ENCODE results near the gene SLC25A21.
"Not testable (repeated sequence)": the region's sequence is repeated elsewhere in the genome, so short reads cannot be mapped to it uniquely, and the experiment has no call there.

Gene SLC25A21

DNA sequence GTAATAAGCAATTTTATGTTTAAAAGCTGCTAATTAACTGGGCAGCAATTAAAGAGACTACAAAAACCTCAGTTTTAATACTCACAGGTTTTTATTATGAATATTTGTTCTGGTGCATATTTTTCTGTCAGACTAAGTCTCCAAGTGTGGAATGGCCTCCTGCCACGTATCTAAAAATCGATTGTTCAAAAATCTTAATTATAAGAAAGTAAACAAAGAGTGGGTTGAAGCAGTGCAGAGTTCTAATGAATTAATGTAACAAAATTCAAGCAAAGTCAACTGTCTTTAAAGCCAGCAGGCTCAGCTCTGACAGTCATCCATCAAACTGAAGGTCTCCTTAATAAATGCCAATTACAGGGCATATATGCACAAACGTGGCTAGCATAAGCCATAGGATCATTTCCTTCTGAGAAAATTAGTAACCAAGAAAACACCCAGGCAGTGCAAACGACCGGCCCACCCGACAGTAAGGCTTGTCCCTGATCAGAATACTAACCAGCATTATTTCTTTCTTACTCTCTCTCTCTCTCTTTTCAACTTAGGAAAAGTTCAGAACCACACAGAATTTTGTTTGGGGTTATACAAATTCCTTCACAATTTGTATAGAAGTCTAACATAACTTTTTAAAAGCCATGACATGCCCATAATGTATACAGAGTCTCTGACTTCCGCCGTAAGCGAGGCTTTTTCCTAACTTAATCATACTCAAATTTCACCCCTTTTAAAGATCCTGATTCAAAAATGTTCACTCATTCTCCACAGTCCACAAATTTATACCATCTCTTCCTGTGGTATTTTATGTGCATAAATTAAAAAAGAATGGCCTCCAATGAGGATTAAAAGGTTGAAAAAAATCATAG, 83.8 kb downstream of the SLC25A21 start:
- DNase-seq, result no peak

DNA sequence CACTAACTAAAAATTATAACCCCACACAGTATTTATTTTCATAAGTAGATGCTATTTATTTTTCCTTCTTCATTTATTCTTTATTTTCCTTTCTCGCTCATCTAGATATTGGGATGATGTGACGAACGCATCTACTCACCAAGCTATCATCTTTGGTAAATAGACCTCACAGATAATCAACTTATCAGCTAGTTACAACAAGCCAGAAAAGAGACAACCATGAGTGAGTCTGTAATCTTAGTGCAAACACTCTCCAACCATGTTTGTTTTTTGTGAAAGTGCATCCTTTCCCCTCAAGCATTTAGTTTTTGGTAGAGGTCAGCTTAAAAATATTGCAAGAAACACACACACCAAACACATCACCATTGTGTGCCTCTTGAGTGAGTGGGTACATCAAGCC, 84.9 kb downstream of the SLC25A21 start:
- DNase-seq, result no peak

DNA sequence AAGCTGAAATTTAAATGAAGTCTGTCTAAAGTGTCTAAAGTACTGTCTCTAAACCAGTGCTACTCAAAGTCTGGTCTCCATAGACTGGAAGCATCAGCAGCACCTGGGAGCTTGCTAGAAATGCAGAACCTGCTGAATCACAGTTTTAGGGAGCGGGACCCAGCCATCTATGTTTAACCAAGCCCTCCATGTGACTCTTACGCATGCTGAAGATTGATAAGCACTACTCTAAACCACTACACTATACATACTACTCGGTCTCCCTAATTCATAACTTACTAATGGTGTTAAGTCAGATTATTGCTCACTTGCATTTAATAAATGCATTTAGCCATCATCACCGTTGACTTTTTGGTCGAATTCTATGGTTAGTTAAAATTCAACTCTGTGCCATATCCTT, 88.8 kb downstream of the SLC25A21 start:
- DNase-seq, result no peak

DNA sequence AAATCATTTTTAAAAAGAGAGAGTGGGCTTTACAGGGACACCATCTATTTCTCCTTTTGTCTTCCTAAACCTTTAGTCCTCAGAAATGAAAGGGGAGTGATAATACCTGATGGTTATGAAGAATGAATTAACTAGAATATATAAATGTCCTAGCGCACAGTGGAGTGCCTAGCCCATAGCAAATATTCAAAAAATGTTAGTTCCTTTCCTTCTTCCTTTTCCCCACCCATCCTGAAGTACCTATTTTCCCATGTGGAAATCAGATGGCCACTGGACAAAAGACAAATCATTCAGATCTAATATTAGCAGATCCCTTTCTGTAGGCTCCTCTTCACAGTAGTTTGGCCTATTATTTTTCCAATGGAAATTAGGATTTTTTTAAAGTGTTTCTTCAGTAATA, 90.0 kb downstream of the SLC25A21 start:
- DNase-seq, result no peak

DNA sequence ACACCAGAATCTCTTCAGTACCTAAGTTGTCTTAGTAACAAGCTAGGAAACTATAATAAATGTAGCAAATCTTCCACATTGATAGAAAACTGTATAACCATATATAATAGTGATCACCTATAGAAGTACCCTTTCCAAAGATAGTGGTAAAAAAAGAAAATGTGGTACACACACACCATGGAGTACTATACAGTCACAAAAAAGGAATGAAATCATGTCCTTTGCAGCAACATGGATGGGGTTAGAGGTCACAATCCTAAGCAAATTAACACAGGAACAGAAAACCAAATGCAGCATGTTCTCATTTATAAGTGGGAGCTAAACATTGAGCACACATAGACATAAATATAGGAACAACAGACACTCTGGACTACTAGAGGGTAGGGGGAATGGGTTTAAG, 90.5 kb downstream of the SLC25A21 start:
- DNase-seq, result no peak

DNA sequence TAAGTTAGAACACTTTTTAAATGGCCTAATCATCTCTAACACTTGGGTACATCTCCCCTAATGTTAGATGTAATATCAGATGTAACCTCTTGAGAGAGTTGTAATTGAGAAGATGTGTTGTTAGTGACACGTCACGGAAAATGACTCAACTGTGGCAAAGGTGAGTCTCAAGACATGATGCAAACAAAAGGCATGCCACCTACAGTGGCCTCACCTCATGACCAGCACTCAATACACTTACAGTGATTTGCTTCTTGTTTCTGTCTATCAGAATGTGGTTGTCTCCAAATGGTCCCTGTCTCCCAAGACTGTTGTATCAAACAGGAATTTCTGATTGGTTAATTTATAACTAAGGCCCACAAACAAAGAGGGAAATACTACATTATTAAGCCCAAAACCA, 91.2 kb downstream of the SLC25A21 start:
- DNase-seq, result no peak

DNA sequence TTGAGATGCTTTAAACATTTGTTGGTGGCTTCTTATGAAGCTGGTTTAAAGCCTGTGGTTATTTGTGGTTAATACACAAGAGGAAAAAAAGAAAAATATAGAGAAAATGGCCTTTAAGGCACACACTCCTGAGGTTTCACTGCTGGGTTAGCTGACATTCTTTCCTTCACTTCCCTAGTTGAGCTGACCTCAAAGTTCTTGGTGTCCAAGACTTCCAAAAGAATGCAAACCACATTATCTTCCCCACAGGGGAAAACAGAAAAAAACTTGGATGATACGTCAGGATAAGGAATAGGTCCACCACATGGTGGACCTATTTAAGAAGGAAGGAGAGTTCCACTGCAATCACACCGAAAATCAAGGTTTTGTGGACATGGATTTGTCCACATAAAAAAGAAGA, 94.3 kb downstream of the SLC25A21 start:
- DNase-seq, result no peak

DNA sequence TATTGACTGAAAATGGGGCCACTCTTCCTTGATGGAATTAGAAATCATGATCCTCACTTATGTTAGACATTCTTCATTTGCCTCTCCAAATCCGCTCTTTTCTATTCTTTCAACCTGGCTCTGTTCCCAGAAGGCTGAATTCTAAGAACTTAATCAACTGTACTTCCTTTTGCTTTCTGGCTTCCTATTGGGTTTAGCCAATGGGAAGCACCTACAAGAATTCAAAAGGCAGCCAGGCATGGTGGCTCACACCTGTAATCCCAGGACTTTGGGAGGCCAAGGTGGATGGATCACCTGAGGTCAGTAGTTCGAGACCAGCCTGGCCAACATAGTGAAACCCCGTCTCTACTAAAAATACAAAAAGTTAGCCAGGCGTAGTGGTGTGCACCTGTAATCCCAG, 98.1 kb downstream of the SLC25A21 start:
- DNase-seq, result not testable (repeated sequence)

DNA sequence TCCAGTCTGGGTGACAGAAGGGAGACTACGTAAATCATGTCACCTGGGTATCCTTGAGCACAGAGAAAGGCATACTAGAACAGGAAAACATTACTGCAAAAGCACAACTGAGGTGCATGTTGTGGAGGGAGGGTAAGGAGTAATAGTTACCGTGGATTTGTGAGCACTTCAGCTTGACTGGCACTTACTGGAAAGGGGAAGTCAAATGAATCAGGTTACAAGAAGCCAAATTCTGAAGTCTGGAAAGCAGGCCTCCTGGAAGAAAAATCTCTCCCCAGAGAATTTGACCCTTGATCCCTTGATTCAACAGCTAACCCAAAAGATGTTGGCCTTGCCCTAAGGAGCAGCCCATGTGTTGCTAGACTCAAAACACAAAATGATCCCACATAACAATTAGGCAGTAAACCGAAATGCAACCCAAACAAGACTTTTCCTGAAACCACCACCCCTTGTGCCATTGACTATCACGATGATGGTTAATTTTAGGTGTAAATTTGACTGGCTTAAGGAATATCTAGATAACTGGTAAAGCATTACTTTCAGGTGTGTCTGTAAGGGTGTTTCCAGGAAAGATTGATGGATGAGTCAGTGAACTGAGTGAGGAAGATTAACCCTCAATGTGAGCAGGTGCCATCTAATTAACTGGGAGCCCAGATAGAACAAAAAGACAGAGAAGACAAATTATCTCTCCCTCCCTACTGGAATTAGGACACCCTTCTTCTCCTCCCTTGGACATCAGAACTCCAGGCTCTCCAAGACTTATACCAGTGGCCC, 108.8 kb downstream of the SLC25A21 start:
- no peak for DNase-seq

DNA sequence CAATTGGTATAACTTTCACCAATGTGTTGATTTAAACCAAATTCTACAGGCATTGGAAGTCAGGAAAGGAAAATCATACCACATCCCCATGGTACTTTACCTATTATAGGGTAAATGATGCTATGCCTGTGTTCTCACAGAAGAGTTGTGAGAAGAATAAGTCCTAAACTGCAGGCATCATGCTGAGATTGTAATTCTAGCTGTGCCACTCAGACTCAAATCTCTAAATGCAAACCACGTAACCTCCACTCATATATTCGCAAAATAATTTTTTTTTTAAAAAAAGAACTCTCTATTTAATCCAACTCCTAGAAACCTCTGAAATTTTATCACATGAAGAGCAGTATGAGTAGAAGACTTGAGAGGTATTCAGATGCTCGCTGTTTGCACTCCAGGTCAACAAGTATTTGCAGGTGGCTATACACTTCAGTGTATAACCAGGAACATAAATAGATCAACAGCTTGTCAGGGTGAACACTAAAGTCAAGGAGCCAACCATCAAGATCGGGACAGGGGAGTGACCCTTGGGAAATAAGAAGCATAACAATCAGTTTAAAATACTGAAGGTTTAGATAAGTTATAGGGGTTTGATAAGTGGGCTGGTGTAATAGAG, 110.1 kb downstream of the SLC25A21 start:
- DNase-seq, result no peak

DNA sequence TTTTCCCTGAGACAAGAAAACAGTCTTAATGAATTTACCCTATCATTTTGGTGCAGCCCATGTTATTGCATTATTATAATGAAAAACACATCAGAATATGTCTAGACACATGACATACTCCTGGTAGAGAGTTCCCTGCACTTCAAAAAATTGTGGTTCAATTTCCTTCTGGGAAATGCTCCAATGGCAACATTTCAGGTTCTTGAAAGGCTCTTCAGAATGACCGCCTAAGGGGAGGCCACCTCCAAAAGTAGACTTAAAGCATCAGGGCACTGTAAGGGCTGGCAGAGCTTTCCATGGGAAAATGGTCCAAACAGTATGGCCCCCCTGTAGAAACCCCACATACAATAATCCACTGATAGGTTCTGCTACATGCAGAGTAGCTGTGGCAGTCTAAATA, 110.7 kb downstream of the SLC25A21 start:
- DNase-seq, result no peak

DNA sequence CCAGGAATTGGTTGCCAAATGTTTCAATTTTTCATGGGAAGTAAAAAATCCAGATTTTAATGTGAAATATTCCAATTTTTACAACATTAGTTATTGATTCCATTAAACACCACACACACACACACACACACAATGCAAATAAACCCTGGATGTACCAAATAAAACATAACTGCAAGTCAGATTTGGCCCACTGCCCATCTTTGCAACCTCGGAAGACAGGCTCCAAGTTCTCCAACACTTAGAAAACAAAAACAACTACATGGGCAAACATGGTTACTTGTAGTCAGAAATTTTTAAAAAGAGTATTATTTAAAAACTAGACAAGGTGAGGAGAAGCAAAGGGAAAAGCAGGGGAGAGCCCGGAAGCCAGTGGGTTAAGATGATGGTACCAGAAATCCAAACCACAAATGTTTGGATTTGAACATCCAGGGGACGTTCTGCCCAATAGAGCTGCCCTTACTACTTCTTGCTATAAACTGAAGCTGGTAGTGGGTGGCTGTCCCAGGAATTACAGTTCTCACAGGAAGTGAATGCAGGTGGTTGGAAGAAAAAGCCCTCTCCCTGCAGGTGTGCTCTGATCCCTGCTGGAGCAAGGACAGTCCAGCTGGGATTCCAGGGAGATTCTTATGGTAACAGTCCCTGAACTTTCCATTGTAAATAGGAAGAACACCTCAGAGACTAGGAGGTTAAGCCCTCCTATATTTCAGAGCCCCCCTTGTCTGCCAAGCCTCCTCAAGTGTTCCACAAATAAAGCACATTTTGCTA, 111.7 kb downstream of the SLC25A21 start:
- no peak for DNase-seq

DNA sequence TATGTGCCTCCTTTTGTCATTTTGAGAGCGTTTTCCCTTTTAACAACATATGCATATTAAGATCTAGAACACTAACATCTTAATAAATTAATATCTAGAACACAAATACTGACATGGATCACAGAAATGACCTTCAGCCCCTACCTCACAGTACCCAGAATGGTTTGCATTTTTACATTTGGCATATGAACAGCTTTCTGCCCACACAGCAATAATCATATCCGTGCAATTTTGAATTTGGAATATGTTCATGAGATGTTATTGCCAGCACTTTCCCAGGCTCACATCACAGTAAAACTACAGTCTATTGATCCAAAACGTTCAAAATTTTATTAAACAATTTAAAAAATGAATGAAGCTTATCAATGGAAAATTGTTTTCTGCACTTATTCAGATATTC, 114.6 kb downstream of the SLC25A21 start:
- no peak for DNase-seq

DNA sequence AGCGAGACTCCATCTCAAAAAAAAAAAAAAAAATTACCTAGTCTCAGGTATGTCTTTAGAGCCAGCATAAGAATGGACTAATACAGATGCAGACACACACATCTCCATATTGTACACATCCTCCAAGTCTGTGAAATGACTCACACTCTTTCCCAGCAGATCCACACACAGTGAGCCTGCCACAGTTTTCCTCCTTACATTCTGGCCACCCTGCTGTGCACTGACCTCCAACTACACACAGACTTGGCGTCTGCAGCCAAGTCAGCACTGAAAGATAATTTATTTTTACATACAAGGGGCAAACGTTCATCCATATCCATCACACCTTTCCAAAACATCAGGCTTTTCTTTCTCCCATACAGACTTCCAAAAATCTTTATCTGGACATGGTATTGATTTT, 115.9 kb downstream of the SLC25A21 start:
- no peak for DNase-seq

DNA sequence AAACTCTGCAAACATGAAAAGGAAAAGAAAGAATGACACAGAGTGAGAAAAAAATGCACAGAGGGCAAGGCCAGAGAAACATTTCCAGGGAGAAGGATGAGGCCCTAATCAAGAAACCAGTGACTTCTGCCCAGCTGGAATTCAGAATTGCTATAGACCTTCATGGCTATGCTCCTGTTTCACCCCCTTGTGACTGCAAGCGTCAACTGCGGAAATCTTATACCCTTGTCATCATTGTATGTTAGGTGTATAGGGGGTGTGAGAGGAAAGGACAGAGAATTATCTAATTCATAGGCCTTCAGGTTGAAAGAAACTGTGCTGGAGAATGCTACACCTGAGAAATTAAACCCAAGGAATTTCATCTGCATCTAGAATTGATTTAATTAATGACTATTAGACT, 117.5 kb downstream of the SLC25A21 start:
- no peak for DNase-seq

DNA sequence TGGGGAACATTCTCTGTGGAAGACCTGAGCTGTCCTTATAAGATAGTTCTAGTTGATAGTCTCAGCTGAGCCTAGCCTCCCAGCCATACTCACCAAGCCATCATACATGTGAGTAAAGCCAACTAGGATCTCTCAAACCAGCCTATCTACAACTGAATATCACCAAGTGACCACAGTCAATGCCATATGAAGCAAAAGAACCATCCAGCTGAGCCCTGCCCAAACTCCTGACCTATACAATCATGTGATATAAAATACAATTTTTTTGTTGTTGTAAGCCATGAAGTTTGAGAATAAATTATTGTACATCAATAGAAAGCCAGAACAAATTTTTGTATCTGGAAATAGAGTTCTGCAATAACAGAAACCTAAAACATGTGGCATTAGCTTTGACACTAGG, 118.3 kb downstream of the SLC25A21 start:
- DNase-seq, result no peak

DNA sequence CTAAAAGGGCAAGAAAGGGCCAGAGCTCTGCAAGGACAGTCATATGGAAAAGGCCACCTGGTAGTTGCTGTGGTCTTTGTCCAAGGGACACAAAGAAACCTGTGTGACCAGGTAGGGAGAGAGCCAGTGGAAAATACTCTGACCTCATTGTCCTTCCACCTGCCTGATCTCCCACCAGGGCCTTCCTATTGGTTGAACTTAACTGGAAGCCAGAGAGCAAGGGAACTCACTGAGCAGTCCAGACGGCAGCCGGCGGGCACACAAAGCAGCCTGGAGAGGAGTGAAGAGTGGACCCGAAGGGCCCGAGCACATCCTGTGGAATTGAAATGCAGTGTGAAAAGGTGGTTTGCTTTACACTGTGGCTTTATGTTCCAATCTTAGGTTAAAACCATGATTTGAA, 120.7 kb downstream of the SLC25A21 start:
- no peak for DNase-seq

DNA sequence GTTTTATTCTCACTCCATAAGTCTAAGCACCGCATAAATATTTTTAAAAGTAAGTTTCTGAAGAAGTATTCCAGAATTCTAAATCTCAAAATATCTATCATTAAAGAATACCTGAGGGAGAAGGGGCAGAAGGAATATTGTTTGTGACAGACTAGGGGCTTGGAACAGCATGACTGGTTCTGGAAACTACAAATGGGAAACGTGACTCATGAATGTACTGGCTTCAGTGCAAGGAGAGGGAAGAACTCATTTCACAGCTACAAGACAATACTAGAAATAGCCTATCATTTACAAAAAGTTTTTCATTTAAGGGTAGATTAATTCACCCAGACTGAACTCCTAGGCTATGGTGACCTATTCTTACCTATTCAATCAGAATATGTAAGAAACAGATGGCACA, 121.3 kb downstream of the SLC25A21 start:
- DNase-seq, result no peak

DNA sequence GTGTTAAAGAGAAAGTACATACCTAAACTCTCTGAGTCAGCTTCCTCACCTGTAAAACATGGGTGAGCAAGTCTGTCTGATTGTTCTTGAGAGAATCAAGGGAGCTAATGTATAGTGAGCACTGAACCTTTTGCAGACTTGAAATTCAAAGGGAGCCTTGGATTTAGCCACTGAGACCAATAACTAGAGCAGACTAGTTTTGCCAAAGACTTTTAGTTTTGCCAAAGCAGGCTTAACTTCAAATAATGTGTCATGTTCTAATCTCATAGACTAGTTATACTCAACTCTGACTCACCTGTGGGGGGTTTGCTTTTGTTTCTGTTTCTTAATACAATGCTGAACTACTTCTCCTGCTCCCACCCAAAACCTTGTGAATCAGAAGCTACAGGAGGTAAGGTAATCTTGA, 123.7 kb downstream of the SLC25A21 start:
- no peak for DNase-seq

DNA sequence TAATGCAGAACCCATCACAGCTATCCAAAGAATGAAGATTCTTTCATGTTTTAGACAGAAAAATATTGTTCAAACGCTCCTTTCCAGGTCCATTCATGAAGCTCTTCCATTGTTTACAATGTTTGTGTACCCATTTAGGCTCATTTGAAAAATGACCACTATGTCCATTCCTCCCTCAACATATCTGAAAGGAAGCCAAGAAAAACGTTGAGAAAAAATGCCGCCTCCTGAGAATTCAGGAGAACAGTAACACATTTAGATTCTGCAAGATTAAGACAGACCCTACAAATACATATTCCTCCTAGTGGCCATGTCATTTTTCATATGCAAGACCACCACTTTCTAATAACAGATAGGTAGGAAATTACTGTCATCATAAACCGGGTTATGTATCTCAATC, 124.4 kb downstream of the SLC25A21 start:
- no peak for DNase-seq

DNA sequence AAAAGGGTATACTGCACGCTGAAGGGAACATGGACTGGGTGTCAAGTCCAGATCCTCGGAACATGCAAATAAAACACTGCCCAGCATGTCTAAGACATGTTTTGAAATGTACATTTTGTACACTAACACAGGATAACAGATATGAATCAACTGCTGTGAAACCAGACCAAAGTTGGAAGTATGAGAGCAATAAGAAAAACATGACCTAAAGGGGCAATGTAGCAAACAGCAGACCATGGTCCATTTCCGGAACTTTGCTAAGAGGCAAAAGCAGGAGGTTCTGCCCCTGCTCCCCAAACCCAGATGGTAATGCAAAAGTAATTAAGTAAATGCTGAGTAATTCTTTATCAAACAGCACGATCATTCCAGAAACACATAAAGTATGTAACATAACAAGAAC, 125.2 kb downstream of the SLC25A21 start:
- no peak for DNase-seq

DNA sequence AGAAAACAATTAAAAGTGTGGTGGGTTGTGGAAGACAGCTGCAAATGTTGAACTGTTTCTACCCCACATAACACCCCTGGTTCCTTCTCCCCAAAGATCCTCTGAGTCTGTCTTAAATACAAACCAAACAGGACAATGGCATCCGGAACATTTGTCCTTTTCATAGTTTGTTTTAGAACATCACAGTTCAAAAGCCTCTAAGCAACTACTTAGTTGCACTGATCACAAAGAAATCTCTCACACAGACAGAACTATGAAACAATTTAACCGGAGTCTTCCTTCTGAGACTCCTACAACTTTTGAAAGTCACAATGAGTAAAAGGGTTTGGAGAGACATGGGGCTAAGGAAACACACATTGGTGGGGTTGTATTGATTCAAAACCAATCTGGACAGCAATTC, 125.6 kb downstream of the SLC25A21 start:
- DNase-seq, result no peak
